ENCODE data around the gene KLF17.

The KLF17 gene

DNA sequence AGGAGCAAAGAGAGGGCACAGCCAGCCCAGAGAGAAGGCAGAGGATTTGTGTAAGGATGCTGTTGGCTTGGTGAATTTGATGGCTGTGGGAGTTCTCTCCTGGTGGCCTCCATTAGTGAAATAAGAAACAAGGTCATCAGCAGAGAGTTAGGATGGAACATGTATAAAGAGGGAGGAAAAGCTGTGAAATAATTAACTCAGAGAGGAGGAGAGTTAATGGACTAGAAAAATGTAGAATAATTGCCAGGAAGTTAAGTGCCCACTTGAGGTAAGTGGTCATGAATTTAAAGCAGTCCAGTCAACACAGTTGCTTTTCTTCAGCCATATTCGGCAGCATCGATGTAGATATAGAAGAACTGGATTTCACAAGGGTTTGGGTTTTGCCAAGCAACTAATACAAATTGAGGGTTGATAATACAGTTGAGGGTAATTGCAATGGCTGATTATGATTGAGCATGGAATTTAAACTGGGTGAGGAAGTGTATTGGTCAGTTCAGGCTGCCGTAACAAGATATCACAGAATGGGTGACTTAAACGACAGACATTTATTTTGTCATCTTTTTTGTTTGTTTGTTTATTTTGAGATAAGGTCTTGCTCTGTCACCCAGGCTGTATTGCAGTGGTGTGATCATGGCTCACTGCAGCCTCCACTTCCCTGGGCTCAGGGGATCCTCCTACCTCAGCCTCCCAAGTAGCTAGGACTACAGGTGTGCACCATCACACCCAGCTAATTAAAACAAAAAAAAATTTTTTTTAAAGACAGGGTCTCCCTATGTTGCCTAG is 31.7 kb upstream of the KLF17 start:
- Histone ChIP-seq H3K4me3 (ENCODE audit: low read length in 2 of 2) (no peak overlapping the region), H3K4me1 (ENCODE audit: control insufficient read depth, insufficient read depth, low read length) (no peaks in the 10 kb centered on the region), H3K27me3 (ENCODE audit: control insufficient read depth in 1 of 2, insufficient read depth in 2 of 2, low read length in 2 of 2) (no peaks in the 10 kb centered on the region), H3K9me3 (ENCODE audit: control insufficient read depth in 2 of 2, low read length in 2 of 2) (no peaks in the 10 kb centered on the region), H3K9ac (ENCODE audit: low read length in 2 of 2) (no peak overlapping the region), H3K27ac (ENCODE audit: low read length) (no peak overlapping the region), H3K36me3 (ENCODE audit: control insufficient read depth in 2 of 2, insufficient read depth in 2 of 2, low read length in 2 of 2) (no peaks in the 10 kb centered on the region)

DNA sequence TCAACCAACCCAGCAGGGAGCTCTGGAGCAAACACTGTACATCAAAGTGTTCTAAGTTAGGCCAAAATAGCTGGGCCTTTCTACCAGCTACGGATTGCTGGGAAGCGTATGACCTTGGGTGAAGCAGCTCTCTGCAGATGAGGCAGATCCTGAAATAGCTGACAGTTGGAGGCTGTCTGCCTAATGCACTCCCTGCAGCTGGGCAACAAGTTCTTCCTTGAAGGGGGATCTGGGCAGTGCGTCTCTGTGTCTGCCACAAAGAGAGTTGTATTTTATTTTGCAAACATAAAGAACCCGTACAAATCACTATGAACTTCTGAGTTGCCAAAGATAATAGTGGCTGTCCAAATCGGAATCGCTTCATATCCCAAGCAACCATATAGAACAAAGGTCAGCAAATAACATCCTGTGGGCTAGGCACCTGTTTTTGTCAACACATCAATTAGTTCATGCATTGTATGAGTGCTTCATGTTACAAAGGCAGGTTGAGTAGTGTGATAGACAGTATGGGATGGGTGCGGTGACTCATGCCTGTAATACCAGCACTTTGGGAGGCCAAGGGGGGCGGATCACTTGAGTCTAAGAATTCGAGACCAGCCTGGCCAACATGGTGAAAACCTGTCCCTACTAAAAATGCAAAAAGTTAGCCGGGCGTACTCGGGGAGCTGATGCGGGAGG is 29.1 kb upstream of the KLF17 start:
- no peak overlapping the region for H3K9ac ChIP-seq (ENCODE audit: low read length in 2 of 2)
- no peak overlapping the region for H3K27ac ChIP-seq (ENCODE audit: low read length)
- no peaks in the 10 kb centered on the region for H3K36me3 ChIP-seq (ENCODE audit: control insufficient read depth in 2 of 2, insufficient read depth in 2 of 2, low read length in 2 of 2)
- H3K4me1 ChIP-seq (ENCODE audit: control insufficient read depth, insufficient read depth, low read length): no peaks in the 10 kb centered on the region
- H3K4me3 ChIP-seq (ENCODE audit: low read length in 2 of 2): no peak overlapping the region
- no peaks in the 10 kb centered on the region for H3K27me3 ChIP-seq (ENCODE audit: control insufficient read depth in 1 of 2, insufficient read depth in 2 of 2, low read length in 2 of 2)
- H3K9me3 ChIP-seq (ENCODE audit: control insufficient read depth in 2 of 2, low read length in 2 of 2): no peaks in the 10 kb centered on the region

DNA sequence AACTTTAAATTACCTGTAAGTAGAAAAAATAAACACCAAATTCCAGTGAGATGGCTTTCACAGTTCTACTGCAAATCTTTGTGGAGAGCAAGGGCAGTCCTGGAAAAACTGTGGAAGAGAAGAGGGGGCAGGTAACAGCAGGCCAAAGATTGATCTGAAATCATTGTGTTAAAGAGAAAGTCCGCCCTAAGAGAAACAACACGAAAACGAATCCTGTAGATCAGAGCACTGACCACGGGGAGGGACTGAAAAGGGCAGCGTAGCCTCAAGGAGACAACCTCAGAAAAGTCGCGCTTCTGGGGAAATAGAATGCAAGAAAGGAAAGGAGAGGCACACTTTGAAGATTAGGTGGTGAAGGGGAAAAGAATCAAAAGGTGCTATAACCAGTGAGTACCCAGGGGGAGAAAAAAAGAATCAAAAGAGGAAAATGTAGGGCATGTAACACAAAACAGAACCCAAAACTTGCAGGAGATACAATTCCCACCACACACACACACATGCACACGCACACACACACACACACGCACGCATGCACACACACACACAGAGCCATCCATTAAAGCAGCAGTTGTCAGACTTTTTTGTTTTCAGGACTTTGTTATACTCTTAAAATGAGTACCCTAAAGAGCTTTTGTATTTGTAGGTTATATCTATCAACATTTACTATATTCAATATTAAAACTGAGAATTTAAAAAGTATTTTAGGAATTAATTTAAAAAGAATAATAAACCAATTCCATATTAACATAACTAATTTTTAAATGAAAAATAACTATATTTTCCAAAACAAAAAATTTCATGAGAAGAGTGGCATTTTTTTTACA is 28.0 kb upstream of the KLF17 start:
- Histone ChIP-seq H3K4me3 (ENCODE audit: low read length in 2 of 2) (no peak overlapping the region), H3K27ac (ENCODE audit: low read length) (no peak overlapping the region), H3K4me1 (ENCODE audit: control insufficient read depth, insufficient read depth, low read length) (no peaks in the 10 kb centered on the region), H3K9ac (ENCODE audit: low read length in 2 of 2) (no peak overlapping the region), H3K9me3 (ENCODE audit: control insufficient read depth in 2 of 2, low read length in 2 of 2) (no peaks in the 10 kb centered on the region), H3K36me3 (ENCODE audit: control insufficient read depth in 2 of 2, insufficient read depth in 2 of 2, low read length in 2 of 2) (no peaks in the 10 kb centered on the region), H3K27me3 (ENCODE audit: control insufficient read depth in 1 of 2, insufficient read depth in 2 of 2, low read length in 2 of 2) (no peaks in the 10 kb centered on the region)

DNA sequence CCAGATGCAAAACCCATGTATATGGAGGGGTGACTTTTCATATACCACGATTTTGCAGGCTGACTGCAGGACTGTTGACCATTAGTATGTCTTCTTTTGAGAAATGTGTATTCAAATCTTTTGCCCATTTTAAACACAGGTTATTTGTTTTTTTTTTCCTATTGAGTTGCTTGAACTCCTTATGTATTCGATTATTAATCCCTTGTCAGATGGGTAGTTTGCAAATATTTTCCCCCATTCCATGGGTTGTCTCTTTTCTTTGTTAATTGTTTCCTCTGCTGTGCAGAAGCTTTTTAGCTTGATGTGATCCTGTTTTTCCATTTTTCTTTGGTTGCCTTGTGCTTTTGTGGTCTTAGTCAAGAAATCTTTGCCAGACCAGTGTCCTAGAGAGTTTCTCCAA is 24.6 kb upstream of the KLF17 start:
- Histone ChIP-seq H3K27ac (ENCODE audit: low read length) (no peak overlapping the region), H3K9ac (ENCODE audit: low read length in 2 of 2) (no peak overlapping the region), H3K36me3 (ENCODE audit: control insufficient read depth in 2 of 2, insufficient read depth in 2 of 2, low read length in 2 of 2) (no peaks in the 10 kb centered on the region), H3K4me1 (ENCODE audit: control insufficient read depth, insufficient read depth, low read length) (no peaks in the 10 kb centered on the region), H3K4me3 (ENCODE audit: low read length in 2 of 2) (no peak overlapping the region), H3K9me3 (ENCODE audit: control insufficient read depth in 2 of 2, low read length in 2 of 2) (no peaks in the 10 kb centered on the region), H3K27me3 (ENCODE audit: control insufficient read depth in 1 of 2, insufficient read depth in 2 of 2, low read length in 2 of 2) (no peaks in the 10 kb centered on the region)

DNA sequence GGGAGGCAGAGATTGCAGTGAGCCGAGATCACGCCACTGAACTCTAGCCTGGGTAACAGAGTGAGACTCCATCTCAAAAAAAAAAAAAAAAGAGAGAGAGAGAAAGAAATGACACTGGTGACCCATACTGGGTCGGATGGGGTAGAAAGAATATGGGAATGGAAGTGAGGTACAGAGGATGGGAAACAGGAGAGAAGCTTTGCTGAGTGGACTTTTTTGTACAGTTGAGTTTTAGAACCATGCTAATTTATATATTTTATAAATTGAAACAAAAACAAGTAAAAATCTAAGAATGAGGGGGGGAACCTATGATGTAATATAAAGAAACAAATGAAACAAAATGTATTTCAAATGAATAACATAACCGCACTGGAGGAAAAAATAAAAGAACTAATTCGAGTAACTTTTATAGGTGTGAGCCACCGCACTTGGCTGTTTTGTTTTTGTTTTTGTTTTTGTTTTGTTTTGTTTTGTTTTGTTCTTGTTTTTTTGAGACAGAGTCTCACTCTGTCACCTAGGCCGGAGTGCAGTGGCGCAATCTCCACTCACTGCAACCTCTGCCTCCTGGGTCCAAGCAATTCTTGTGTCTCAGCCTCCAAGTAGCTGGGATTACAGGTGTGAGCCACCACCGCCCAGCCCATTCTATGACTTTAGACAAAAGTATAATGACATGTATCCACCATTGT is 18.3 kb upstream of the KLF17 start:
- H3K9me3 ChIP-seq (ENCODE audit: control insufficient read depth in 2 of 2, low read length in 2 of 2): no peaks in the 10 kb centered on the region
- no peaks in the 10 kb centered on the region for H3K36me3 ChIP-seq (ENCODE audit: control insufficient read depth in 2 of 2, insufficient read depth in 2 of 2, low read length in 2 of 2)
- no peak overlapping the region for H3K9ac ChIP-seq (ENCODE audit: low read length in 2 of 2)
- no peak overlapping the region for H3K27ac ChIP-seq (ENCODE audit: low read length)
- no peaks in the 10 kb centered on the region for H3K27me3 ChIP-seq (ENCODE audit: control insufficient read depth in 1 of 2, insufficient read depth in 2 of 2, low read length in 2 of 2)
- H3K4me1 ChIP-seq (ENCODE audit: control insufficient read depth, insufficient read depth, low read length): no peaks in the 10 kb centered on the region
- H3K4me3 ChIP-seq (ENCODE audit: low read length in 2 of 2): no peak overlapping the region

DNA sequence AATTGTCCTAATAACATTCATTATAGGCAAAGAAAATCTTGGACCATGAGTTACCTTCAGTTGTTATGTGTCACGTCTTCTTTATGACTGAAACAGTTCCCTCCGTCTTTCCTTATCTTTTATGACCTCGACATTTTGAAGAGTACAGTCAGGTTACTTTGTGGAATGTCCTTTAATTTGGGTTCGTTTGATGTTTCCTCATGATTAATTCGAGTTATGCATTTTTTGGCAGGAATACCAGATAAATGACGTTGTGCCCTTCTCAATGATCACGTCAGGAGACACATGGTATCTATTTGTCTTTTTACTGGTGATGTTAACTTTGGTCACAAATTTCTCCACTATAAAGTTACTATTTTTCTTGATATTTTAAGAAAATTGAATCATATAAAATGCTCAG is 17.3 kb upstream of the KLF17 start:
- Histone ChIP-seq H3K4me3 (ENCODE audit: low read length in 2 of 2) (no peak overlapping the region), H3K4me1 (ENCODE audit: control insufficient read depth, insufficient read depth, low read length) (no peaks in the 10 kb centered on the region), H3K27ac (ENCODE audit: low read length) (no peak overlapping the region), H3K27me3 (ENCODE audit: control insufficient read depth in 1 of 2, insufficient read depth in 2 of 2, low read length in 2 of 2) (no peaks in the 10 kb centered on the region), H3K36me3 (ENCODE audit: control insufficient read depth in 2 of 2, insufficient read depth in 2 of 2, low read length in 2 of 2) (no peaks in the 10 kb centered on the region), H3K9me3 (ENCODE audit: control insufficient read depth in 2 of 2, low read length in 2 of 2) (no peaks in the 10 kb centered on the region), H3K9ac (ENCODE audit: low read length in 2 of 2) (no peak overlapping the region)

DNA sequence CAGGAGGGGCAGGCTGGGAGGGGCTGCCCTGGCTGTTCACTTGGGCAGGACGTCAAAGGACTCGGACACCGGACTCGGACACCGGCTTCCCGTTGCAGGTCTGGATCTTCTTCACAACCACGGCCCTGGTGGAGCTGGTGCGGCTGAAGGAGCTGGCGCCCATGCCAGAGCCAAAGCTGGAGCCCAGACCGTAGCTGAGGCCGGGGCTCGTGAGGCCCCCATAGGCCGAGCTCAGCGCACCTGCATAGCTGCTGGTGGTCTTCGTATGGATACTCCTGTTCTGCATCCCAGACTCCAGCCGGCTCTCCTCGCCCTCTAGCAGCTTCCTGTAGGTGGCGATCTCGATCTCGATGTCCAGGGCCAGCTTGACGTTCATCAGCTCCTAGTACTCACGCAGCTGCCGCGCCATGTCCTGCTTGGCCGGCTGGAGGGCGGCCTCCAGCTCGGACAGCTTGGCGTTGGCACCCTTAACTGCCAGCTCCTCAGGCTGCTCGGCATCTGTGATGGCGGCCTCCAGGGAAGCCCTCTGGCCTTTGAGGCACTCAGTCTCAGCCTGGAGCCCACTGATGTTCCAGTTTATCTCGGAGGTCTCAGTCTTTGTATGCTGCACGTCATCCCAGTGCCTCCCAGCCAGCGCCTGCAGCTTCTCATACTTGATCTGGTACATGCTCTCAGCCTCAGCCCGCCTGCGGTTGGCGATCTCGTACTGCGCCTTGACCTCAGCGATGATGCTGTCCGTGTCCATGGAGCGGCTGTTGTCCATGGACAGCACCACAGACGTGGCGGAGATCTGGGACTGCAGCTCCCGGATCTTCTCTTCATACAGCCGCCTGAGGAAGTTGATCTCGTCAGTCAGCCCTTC is 15.1 kb upstream of the KLF17 start:
- Histone ChIP-seq H3K27me3 (ENCODE audit: control insufficient read depth in 1 of 2, insufficient read depth in 2 of 2, low read length in 2 of 2) (peaks cover 0 to 3% of the 10 kb centered on the region in 2 donors), H3K9me3 (ENCODE audit: control insufficient read depth in 2 of 2, low read length in 2 of 2) (no peaks in the 10 kb centered on the region), H3K27ac (ENCODE audit: low read length) (no peak overlapping the region), H3K9ac (ENCODE audit: low read length in 2 of 2) (no peak overlapping the region), H3K4me1 (ENCODE audit: control insufficient read depth, insufficient read depth, low read length) (no peaks in the 10 kb centered on the region), H3K4me3 (ENCODE audit: low read length in 2 of 2) (no peak overlapping the region), H3K36me3 (ENCODE audit: control insufficient read depth in 2 of 2, insufficient read depth in 2 of 2, low read length in 2 of 2) (no peaks in the 10 kb centered on the region)

DNA sequence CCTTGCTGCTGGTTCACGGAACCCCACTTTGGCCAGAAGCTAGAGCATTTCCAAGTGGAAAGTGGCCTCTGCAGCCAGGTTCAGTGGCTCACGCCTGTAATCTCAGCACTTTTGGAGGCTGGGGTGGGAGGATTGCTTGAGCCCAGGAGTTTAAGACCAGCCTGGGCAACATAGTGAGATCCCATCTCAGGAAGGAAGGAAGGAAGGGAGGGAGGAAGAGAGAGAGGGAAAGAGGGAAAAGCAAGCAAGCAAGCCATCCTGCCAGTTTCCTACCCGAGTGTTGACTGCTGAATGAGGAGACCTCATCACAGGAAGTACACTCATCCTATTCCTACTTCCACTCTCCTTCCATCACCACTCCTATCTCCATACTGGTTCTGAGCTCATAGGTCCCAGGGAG is 12.8 kb upstream of the KLF17 start:
- peaks cover 0 to 3% of the 10 kb centered on the region in 2 donors for H3K27me3 ChIP-seq (ENCODE audit: control insufficient read depth in 1 of 2, insufficient read depth in 2 of 2, low read length in 2 of 2)
- no peak overlapping the region for H3K9ac ChIP-seq (ENCODE audit: low read length in 2 of 2)
- no peaks in the 10 kb centered on the region for H3K36me3 ChIP-seq (ENCODE audit: control insufficient read depth in 2 of 2, insufficient read depth in 2 of 2, low read length in 2 of 2)
- no peak overlapping the region for H3K4me3 ChIP-seq (ENCODE audit: low read length in 2 of 2)
- H3K27ac ChIP-seq (ENCODE audit: low read length): no peak overlapping the region
- H3K4me1 ChIP-seq (ENCODE audit: control insufficient read depth, insufficient read depth, low read length): no peaks in the 10 kb centered on the region
- H3K9me3 ChIP-seq (ENCODE audit: control insufficient read depth in 2 of 2, low read length in 2 of 2): no peaks in the 10 kb centered on the region

DNA sequence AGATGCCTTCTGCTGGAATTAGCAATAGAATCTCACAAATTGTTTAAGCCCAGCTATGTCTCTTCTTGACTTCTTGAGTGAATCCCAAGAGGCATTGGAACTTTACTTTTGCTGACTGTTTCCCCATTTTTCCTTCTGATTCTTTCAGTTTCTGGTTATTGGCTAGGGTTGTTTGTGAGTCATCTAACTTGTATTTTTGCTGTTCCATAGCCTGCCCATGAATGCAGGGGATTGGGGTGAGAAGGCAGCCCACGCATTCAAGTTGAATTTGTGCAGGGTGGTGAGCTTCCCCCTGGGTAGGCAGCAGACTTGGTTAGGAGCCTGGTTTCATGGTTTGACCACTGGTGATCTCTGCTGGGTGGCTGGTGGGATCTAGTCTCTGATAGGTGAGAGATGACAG is 10.4 kb upstream of the KLF17 start:
- Histone ChIP-seq H3K4me1 (ENCODE audit: control insufficient read depth, insufficient read depth, low read length) (no peaks in the 10 kb centered on the region), H3K27ac (ENCODE audit: low read length) (no peak overlapping the region), H3K36me3 (ENCODE audit: control insufficient read depth in 2 of 2, insufficient read depth in 2 of 2, low read length in 2 of 2) (no peaks in the 10 kb centered on the region), H3K4me3 (ENCODE audit: low read length in 2 of 2) (no peak overlapping the region), H3K9ac (ENCODE audit: low read length in 2 of 2) (no peak overlapping the region), H3K27me3 (ENCODE audit: control insufficient read depth in 1 of 2, insufficient read depth in 2 of 2, low read length in 2 of 2) (peaks cover 0 to 3% of the 10 kb centered on the region in 2 donors), H3K9me3 (ENCODE audit: control insufficient read depth in 2 of 2, low read length in 2 of 2) (no peaks in the 10 kb centered on the region)

DNA sequence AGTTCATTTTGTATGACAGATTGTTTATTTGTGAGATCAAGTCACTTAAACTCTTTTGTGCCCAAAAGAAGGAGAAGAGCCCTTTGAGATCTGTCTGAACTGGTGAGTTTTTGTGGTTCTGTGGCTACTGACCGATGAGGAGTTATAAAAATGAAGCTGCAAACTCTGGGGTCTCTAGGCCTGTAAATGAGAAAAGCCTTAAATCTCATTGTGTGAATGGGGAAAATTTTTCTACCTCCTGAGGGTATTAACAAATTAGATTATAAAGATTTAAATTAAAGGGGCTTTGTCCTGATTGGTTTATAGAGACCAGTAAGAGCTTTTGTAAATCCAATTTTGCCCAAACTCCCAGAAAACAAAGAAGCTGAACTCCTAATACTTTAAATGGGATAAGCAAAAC is 9.7 kb upstream of the KLF17 start:
- H3K4me1 ChIP-seq (ENCODE audit: control insufficient read depth, insufficient read depth, low read length): no peaks in the 10 kb centered on the region
- H3K27me3 ChIP-seq (ENCODE audit: control insufficient read depth in 1 of 2, insufficient read depth in 2 of 2, low read length in 2 of 2): peaks cover 0 to 3% of the 10 kb centered on the region in 2 donors
- H3K4me3 ChIP-seq (ENCODE audit: low read length in 2 of 2): no peak overlapping the region
- no peaks in the 10 kb centered on the region for H3K9me3 ChIP-seq (ENCODE audit: control insufficient read depth in 2 of 2, low read length in 2 of 2)
- no peak overlapping the region for H3K27ac ChIP-seq (ENCODE audit: low read length)
- no peak overlapping the region for H3K9ac ChIP-seq (ENCODE audit: low read length in 2 of 2)
- no peaks in the 10 kb centered on the region for H3K36me3 ChIP-seq (ENCODE audit: control insufficient read depth in 2 of 2, insufficient read depth in 2 of 2, low read length in 2 of 2)

Measured in stomach smooth muscle (tissue), 2 donors.